ENCODE results near the gene MAT2B.
"Not testable (repeated sequence)": the region's sequence is repeated elsewhere in the genome, so short reads cannot be mapped to it uniquely, and the experiment has no call there.

DNA sequence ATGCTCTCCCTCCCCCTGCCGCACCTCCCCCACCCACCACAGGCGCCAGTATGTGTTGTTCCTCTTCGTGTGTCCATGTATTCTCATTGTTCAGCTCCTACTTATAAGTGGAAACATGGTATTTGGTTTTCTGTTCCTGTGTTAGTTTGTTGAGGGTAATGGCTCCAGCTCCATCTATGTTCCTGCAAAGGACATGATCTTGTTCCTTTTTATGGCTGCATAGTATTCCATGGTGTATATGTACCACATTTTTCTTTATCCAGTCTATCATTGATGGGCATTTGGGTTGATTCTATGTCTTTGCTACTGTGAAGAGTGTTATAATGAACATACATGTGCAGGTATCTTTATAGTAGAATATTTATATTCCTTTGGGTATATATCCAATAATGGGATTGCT lies 31.0 kb downstream of the MAT2B start:
- TF ChIP-seq CTCF (optimal IDR thresholded peaks at IDR 0.05 in 1 of 3, IDR thresholded peaks at IDR 0.05 in 1 of 3, conservative IDR thresholded peaks at IDR 0.05 in 1 of 3; ENCODE audit: extremely low read depth in 1 of 3, insufficient read depth in 2 of 3, low read length in 3 of 3); EZH2 (IDR thresholded peaks at IDR 0.05; ENCODE audit: low read length): not testable (repeated sequence)
